Stimulated activated CD4-positive, alpha-beta T cell treated with anti-CD3 and anti-CD28 coated beads, Interleukin-12 subunit alpha, Interleukin-12 subunit beta, amount 100 ng/mL, for 4 hours (primary cell): ENCODE data around the gene SLC2A9.
"Not testable (repeated sequence)": the region's sequence is repeated elsewhere in the genome, so short reads cannot be mapped to it uniquely, and the experiment has no call there.

ENCODE experiments used
- DNase-seq: peaks from one replicate; pipeline ENCODE4 v3.0.0-alpha.2; 2020

SLC2A9 gene

GRCh38 chr4:9808077-9808476 is 213.2 kb downstream of the SLC2A9 start:
- no peak for DNase-seq

- no peak for DNase-seq
Measured at GRCh38 chr4:9804918-9805317, 216.4 kb downstream of the SLC2A9 start.

GRCh38 chr4:9800848-9801247 is 220.4 kb downstream of the SLC2A9 start:
- DNase-seq: no peak

GRCh38 chr4:9796641-9797040 is 224.7 kb downstream of the SLC2A9 start:
- DNase-seq: not testable (repeated sequence)

- DNase-seq: no peak
Measured at GRCh38 chr4:9792381-9792780, 228.9 kb downstream of the SLC2A9 start.

- DNase-seq: not testable (repeated sequence)
Measured at GRCh38 chr4:9785891-9786290, 235.4 kb downstream of the SLC2A9 start.

- no peak for DNase-seq
Measured at GRCh38 chr4:9782136-9782436, 239.2 kb downstream of the SLC2A9 start.

GRCh38 chr4:9781343-9782135 is 239.8 kb downstream of the SLC2A9 start, which contains the start of gene DRD5:
TSS of gene DRD5 (plus strand) at chr4:9781634. CDS start at chr4:9782030, 396 bp downstream.
- DNase-seq: no peak
